ENCODE measurements around the gene S100Z.

DNA sequence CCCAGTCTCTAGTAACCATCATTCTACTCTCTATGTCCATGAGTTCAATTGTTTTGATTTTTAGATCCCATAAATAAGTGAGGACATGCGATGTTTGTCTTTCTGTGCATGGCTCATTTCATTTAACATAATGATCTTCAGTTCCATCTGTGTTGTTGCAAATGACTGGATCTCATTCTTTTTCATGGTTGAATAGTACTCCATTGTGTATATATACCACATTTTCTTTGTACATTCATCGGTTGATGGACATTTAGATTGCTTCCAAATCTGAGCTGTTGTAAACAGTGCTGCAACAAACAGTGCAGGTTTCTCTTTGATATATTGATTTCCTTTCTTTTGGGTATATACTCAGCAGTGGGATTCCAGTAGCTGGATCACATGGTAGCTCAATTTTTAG, 46.4 kb downstream of the S100Z start:
- TF ChIP-seq EP300 (IDR thresholded peaks at IDR 0.05; ENCODE audit: borderline replicate concordance): no peak
- no peak for TF ChIP-seq EGR1 (IDR thresholded peaks at IDR 0.05)
- no peak for TF ChIP-seq CREB1 (IDR thresholded peaks at IDR 0.05; ENCODE audit: low read depth)
